ACC112 (cell line): ENCODE measurements around the gene UNC79.
"Not testable (repeated sequence)": the region's sequence is repeated elsewhere in the genome, so short reads cannot be mapped to it uniquely, and the experiment has no call there.

Experiments used
- H2AFZ ChIP-seq: fragments of 200-600 bp; sonication (generic); one replicate; pipeline ENCODE4 v1.6.0; 2017; ENCODE audit warnings: antibody characterized with exemption, low read length; ENCODE audit not compliant: unreplicated experiment
- H3K27ac ChIP-seq: fragments of 200-600 bp; sonication (generic); 2 replicates; pipeline ENCODE4 v1.5.1; 2014; ENCODE audit warnings: low read depth, mild to moderate bottlenecking, antibody characterized with exemption, low read length, moderate library complexity
- H3K27me3 ChIP-seq: fragments of 200-600 bp; sonication (generic); 2 replicates; pipeline ENCODE4 v1.6.1; 2014; ENCODE audit warnings: mild to moderate bottlenecking, antibody characterized with exemption, low read length, moderate library complexity, mixed read lengths; ENCODE audit not compliant: insufficient read depth
- H3K36me3 ChIP-seq: fragments of 200-600 bp; sonication (generic); 2 replicates; pipeline ENCODE4 v1.6.1; 2016; ENCODE audit warnings: mild to moderate bottlenecking, antibody characterized with exemption, low read length, moderate library complexity, mixed read lengths; ENCODE audit not compliant: insufficient read depth
- H3K4me1 ChIP-seq: fragments of 200-600 bp; sonication (generic); one replicate; pipeline ENCODE4 v1.6.1; 2016; ENCODE audit warnings: low read length, mixed read lengths; ENCODE audit not compliant: insufficient read depth, unreplicated experiment, control insufficient read depth
- H3K4me3 ChIP-seq: fragments of 200-600 bp; sonication (generic); 2 replicates; pipeline ENCODE4 v1.5.1; 2014; ENCODE audit warnings: mild to moderate bottlenecking, low read depth, low read length
- H3K79me2 ChIP-seq: fragments of 200-600 bp; sonication (generic); one replicate; pipeline ENCODE4 v1.6.0; 2016; ENCODE audit warnings: low read length; ENCODE audit not compliant: control insufficient read depth, unreplicated experiment, insufficient read depth

UNC79 gene

GRCh38 chr14:93430315-93431035 is at the start of gene UNC79:
TSS of gene UNC79 (plus strand) at chr14:93430939. CDS start at chr14:93431030, 91 bp downstream.
- Histone ChIP-seq H3K27ac (no peak within 1 kb of the TSS), H3K27me3 (peaks cover 39% of the 10 kb centered on the region), H3K4me1 (no peaks in the 10 kb centered on the region), H3K79me2 (no peaks in the 10 kb centered on the region), H2AFZ (no peak within 1 kb of the TSS), H3K4me3 (no peak within 1 kb of the TSS), H3K36me3 (no peaks in the 10 kb centered on the region)

GRCh38 chr14:93381644-93382043 is 49.1 kb upstream of the UNC79 start:
- H3K27ac ChIP-seq = no peak overlapping the region
- no peaks in the 10 kb centered on the region for H3K79me2 ChIP-seq
- no peak overlapping the region for H2AFZ ChIP-seq
- H3K36me3 ChIP-seq = no peaks in the 10 kb centered on the region
- no peak overlapping the region for H3K4me3 ChIP-seq
- peaks cover 43% of the 10 kb centered on the region for H3K27me3 ChIP-seq
- H3K4me1 ChIP-seq = no peaks in the 10 kb centered on the region

DNA sequence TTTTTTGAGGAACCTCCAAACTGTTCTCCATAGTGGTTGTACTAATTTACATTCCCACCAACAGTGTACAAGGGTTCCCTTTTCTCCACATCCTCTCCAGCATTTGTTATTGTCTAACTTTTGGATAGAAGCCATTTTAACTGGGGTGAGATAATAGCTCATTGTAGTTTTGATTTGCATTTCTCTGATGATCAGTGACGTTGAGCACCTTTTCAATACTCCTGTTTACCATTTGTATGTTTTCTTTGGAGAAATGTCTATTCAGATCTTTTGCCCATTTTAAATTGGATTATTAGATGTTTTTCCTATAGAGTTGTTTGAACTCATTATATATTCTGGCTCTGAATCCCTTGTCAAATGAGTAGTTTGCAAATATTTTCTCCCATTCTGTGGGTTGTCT is 46.5 kb upstream of the UNC79 start:
- H3K27me3 ChIP-seq = peaks cover 36% of the 10 kb centered on the region
- H3K36me3 ChIP-seq, H3K4me1 ChIP-seq, H2AFZ ChIP-seq, H3K27ac ChIP-seq, H3K4me3 ChIP-seq, H3K79me2 ChIP-seq: not testable (repeated sequence)

DNA sequence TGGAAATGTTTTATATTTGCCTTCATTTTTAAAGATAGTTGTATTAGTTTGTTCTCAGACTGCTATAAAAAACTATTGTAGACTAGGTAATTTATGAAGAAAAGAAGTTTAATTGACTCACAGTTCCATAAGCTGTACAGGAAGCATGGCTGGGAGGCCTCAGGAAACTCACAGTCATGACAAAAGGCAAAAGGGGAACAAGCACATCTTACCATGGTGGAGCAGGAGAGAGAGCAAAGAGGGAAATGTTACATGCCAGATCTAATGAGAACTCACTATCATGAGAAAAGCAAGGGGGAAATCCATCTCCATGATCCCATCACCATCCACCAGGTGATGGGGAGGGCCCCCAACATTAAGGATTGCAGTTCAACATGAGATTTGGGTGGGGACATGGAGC is 35.5 kb upstream of the UNC79 start:
- Histone ChIP-seq H3K79me2 (no peaks in the 10 kb centered on the region), H3K36me3 (no peaks in the 10 kb centered on the region), H2AFZ (no peak overlapping the region), H3K27ac (no peak overlapping the region), H3K4me1 (no peaks in the 10 kb centered on the region), H3K4me3 (no peak overlapping the region), H3K27me3 (0 out of 2 replicates have a peak, but pooled peaks cover 3% of the 10 kb centered on the region)

- Histone ChIP-seq H3K27ac (no peak overlapping the region), H3K79me2 (no peaks in the 10 kb centered on the region), H3K27me3 (0 out of 2 replicates have a peak, but pooled peaks cover 3% of the 10 kb centered on the region), H3K4me1 (no peaks in the 10 kb centered on the region), H3K4me3 (no peak overlapping the region), H2AFZ (no peak overlapping the region), H3K36me3 (no peaks in the 10 kb centered on the region)
These were observed 34.3 kb upstream of the UNC79 start for GRCh38 chr14:93396456-93396855.

DNA sequence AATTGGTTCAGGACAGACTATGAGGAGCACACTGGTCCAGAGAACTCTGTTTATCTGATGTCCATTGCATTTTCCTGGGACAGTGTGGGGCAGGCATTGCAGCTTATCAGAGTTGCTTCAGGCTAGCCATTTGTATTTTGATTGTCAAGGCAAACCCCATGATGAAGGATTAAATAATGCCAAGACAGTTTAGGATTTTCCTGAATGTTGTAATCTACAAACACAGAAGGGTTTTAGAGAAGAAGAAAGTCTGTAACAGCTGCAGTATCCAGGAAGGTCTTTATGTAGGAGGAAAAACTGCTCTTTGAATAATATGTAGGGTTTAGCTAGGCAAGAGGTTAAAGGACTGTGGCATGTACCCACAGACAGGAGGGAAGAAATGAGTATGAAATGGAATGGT is 32.2 kb upstream of the UNC79 start:
- H3K79me2 ChIP-seq = no peaks in the 10 kb centered on the region
- no peak overlapping the region for H2AFZ ChIP-seq
- no peaks in the 10 kb centered on the region for H3K4me1 ChIP-seq
- H3K27ac ChIP-seq = no peak overlapping the region
- H3K27me3 ChIP-seq = peaks cover 5% of the 10 kb centered on the region
- no peak overlapping the region for H3K4me3 ChIP-seq
- no peaks in the 10 kb centered on the region for H3K36me3 ChIP-seq

DNA sequence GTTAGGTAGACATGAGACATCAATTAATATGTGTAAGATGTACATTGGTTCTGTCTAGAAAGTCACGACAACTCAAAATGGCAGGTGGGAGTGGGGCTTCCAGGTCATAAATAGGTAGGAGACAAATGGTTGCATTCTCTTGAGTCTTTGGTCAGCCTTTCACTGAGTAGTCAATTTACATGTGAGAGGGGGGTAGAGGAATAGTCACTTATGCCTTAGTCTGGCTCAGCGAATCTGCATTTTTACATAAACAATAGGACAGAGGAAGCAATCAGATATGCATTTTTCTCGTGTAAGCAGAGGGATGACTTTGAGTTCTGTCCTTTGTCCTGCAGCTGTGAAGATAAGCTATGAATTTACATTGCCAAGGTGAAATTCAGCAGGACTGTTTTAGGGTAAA is 27.8 kb upstream of the UNC79 start:
- Histone ChIP-seq H3K79me2 (no peaks in the 10 kb centered on the region), H2AFZ (no peak overlapping the region), H3K27ac (no peak overlapping the region), H3K4me3 (no peak overlapping the region), H3K36me3 (no peaks in the 10 kb centered on the region), H3K27me3 (peaks cover 12% of the 10 kb centered on the region), H3K4me1 (no peaks in the 10 kb centered on the region)

DNA sequence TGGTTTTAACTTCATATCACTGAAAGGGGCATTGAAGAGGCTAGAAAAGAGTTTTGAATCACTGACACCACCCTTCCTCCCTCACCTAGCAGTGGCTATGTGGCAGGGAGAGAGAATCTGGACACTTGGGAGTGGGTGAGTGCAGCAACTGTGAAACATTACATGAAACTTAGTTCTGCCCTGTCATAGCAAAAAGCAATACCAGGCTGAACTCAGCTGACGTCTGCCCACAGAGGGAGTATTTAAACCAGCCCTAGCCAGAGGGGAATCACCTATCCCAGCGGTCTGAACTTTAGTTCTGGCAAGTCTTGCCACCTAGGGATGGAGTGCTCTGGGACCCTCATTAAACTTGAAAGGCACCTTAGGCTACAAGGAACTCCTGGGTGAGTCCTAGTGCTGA is 20.7 kb upstream of the UNC79 start:
- Histone ChIP-seq H3K4me3 (no peak overlapping the region), H3K79me2 (no peaks in the 10 kb centered on the region), H2AFZ (no peak overlapping the region), H3K4me1 (no peaks in the 10 kb centered on the region), H3K27me3 (peaks cover 7% of the 10 kb centered on the region; the same call in 1 of the 2 replicates), H3K36me3 (no peaks in the 10 kb centered on the region), H3K27ac (no peak overlapping the region)

DNA sequence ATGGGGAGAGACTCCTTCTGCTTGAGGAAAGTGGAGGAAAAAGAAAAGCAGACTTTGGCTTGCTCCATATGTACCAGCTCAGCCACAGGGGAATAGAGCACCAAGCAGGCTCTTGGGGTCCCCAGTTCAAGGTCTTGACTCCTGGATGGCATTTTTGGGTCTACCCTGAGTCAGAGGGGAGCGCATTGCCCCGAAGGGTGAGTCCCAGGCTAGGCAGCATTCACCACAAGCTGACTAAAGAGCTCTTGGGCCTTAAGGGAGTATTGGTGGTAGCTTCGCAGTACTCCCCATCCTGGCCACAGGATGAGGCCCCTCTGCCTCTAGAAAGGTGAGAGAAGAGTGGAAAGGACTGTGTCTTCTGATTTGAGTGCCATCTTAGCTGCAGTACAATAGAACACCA is 19.8 kb upstream of the UNC79 start:
- Histone ChIP-seq H3K27me3 (peaks cover 1% of the 10 kb centered on the region; the same call in 1 of the 2 replicates), H3K4me3 (no peak overlapping the region), H3K36me3 (no peaks in the 10 kb centered on the region), H2AFZ (no peak overlapping the region), H3K79me2 (no peaks in the 10 kb centered on the region), H3K4me1 (no peaks in the 10 kb centered on the region), H3K27ac (no peak overlapping the region)

DNA sequence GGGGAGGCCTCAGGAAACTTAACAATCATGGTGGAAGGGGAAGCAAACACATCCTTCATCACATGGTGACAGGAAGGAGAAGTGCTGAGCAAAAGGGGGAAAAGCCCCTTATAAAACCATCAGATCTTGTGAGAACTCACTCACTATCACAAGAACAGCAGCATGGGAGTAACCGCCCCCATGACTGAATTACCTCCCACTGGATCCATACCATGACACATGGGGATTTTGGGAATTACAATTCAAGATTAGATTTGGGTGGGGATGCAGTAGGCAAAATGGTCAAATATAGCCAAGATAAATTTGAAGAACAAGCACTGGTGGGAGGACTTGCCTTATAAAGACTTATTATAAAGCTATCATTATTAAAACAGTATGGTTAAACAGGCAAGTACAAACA is 5.6 kb upstream of the UNC79 start:
- H3K27ac ChIP-seq, H2AFZ ChIP-seq, H3K36me3 ChIP-seq, H3K4me1 ChIP-seq, H3K79me2 ChIP-seq, H3K4me3 ChIP-seq: not testable (repeated sequence)
- peaks cover 18% of the 10 kb centered on the region for H3K27me3 ChIP-seq

DNA sequence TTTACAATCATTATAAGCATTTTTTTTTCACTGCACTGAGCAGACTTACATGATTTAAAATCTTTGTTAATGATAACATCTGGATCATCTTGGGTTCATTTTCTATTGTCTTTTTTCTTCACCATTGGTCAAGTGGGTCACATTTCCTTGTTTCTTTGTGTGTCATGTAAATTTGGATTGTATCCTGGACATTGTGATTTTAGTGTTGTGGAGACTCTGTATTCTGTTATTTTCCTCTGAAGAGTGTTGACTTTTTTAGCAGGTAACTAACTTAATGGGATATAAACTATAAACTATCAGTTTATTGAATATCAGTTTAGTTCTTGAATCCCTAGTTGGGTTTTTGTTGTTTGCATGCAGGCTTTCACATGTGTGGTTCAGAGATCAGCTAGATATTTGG is 4.0 kb upstream of the UNC79 start:
- no peak overlapping the region for H3K4me3 ChIP-seq
- H3K27ac ChIP-seq = no peak overlapping the region
- H3K36me3 ChIP-seq = no peaks in the 10 kb centered on the region
- H3K4me1 ChIP-seq = no peaks in the 10 kb centered on the region
- H2AFZ ChIP-seq = no peak overlapping the region
- H3K27me3 ChIP-seq = peaks cover 30% of the 10 kb centered on the region
- H3K79me2 ChIP-seq = no peaks in the 10 kb centered on the region
